Endothelial cell of umbilical vein (primary cell): Measurements from ENCODE around the gene COQ8A. TPM values are rescaled to one million over a fixed set of nuclear protein-coding genes. Genes with fewer than 3 reads are reported as not detected.

Experiments
- BruUV-seq: library from RNA; stranded (reverse); fragments of 400-500 nt; replicated peaks from 2 replicates; lab custom pipeline; 2021; lab: Mats Ljungman, UMichigan
- CTCF ChIA-PET: fragments of 300-600, 350-600 bp; sonication (Branson Sonifier 250); formaldehyde crosslinking; loops from one replicate; lab custom pipeline; 2021; ENCODE audit warnings: antibody characterized with exemption, inconsistent platforms; lab: Charles Lee
- POLR2A ChIA-PET: fragments of 300-600, 350-600 bp; sonication (Branson Sonifier 250); formaldehyde crosslinking; loops from one replicate; lab custom pipeline; 2021; ENCODE audit warnings: antibody characterized with exemption, inconsistent platforms; lab: Charles Lee
- DNase-seq: peaks from one replicate; pipeline ENCODE4 v3.0.0-alpha.2; 2011; ENCODE audit warnings: low read depth, low spot score
- FAIRE-seq: peaks from 2 replicates; lab custom pipeline; 2011; peaks lifted over from hg19 to GRCh38; lab: Jason Lieb, UNC
- H2AFZ ChIP-seq: 2 replicates; pipeline ENCODE4 v1.6.0; 2012; ENCODE audit warnings: low read depth, low read length, control low read depth, inconsistent platforms
- H3K27ac ChIP-seq: 2 replicates; pipeline ENCODE4 v1.5.1; 2011; ENCODE audit warnings: low read depth, mild to moderate bottlenecking, control low read depth, low read length, moderate library complexity; ENCODE audit not compliant: insufficient read depth
- H3K27me3 ChIP-seq, 2 experiments: 2 replicates each; pipeline versions ENCODE4 v1.6.0 to v1.6.1; 2011; ENCODE audit warnings: low read length in 2 of 2, mixed read lengths in 1 of 2; ENCODE audit not compliant: control insufficient read depth in 2 of 2, insufficient read depth in 2 of 2
- H3K36me3 ChIP-seq, 2 experiments: 2 replicates in 1 of 2; 3 replicates in 1 of 2; pipeline ENCODE4 v1.5.1; 2011; ENCODE audit warnings: low read length in 2 of 2, mild to moderate bottlenecking in 1 of 2, moderate library complexity in 1 of 2; ENCODE audit not compliant: control insufficient read depth in 2 of 2, insufficient read depth in 2 of 2; ENCODE audit errors: extremely low read depth in 1 of 2
- H3K4me1 ChIP-seq: 3 replicates; pipeline ENCODE4 v1.5.1; 2011; ENCODE audit warnings: mild to moderate bottlenecking, low read length; ENCODE audit not compliant: control insufficient read depth, insufficient read depth; ENCODE audit errors: extremely low read depth
- H3K4me2 ChIP-seq: 2 replicates; pipeline ENCODE4 v1.6.1; 2011; ENCODE audit warnings: low read length, control low read depth, mixed read lengths; ENCODE audit not compliant: insufficient read depth
- H3K4me3 ChIP-seq, 3 experiments: fragments of 200-600 bp in 1 of 3; sonication (generic), shearing (Covaris generic) in 1 of 3; replicated peaks in 1 of 3; 2 replicates each; pipeline ENCODE4 v1.5.1; 2011 to 2016; ENCODE audit warnings: control low read depth in 3 of 3, low read length in 3 of 3, mild to moderate bottlenecking in 2 of 3, inconsistent platforms in 1 of 3, low read depth in 1 of 3, moderate library complexity in 1 of 3; ENCODE audit not compliant: insufficient read depth in 1 of 3
- H3K79me2 ChIP-seq: 2 replicates; pipeline ENCODE4 v1.6.0; 2012; ENCODE audit warnings: low read length, inconsistent platforms; ENCODE audit not compliant: control insufficient read depth, insufficient read depth
- H3K9ac ChIP-seq: replicated peaks from 2 replicates; pipeline ENCODE3; 2011; ENCODE audit warnings: low read length, control low read depth; ENCODE audit not compliant: insufficient read depth; ENCODE audit errors: extremely low read depth
- H3K9me1 ChIP-seq: replicated peaks from 3 replicates; pipeline ENCODE4 v1.6.0; 2011; ENCODE audit warnings: mild to moderate bottlenecking, low read length; ENCODE audit not compliant: control insufficient read depth, insufficient read depth; ENCODE audit errors: extremely low read depth
- H3K9me3 ChIP-seq: replicated peaks from 2 replicates; pipeline ENCODE4 v1.5.1; 2012; ENCODE audit warnings: low read length, inconsistent platforms; ENCODE audit not compliant: control insufficient read depth, insufficient read depth
- H4K20me1 ChIP-seq: replicated peaks from 2 replicates; pipeline ENCODE3; 2011; ENCODE audit warnings: mild to moderate bottlenecking, low read length; ENCODE audit not compliant: control insufficient read depth, insufficient read depth; ENCODE audit errors: extremely low read depth
- EZH2 ChIP-seq: IDR thresholded peaks from 2 replicates; pipeline ENCODE4 v1.6.1; 2012; ENCODE audit warnings: borderline replicate concordance, low read depth, mild to moderate bottlenecking, moderate library complexity, low read length, inconsistent platforms; ENCODE audit not compliant: severe bottlenecking
- FOS ChIP-seq: IDR thresholded peaks from 2 replicates; pipeline ENCODE4 v1.6.1; 2011; ENCODE audit warnings: mild to moderate bottlenecking, low read length, moderate library complexity, borderline replicate concordance; ENCODE audit not compliant: insufficient read depth
- GATA2 ChIP-seq: IDR thresholded peaks from 2 replicates; pipeline ENCODE4 v1.7.0; 2011; ENCODE audit warnings: low read depth, mild to moderate bottlenecking, moderate library complexity, mixed read lengths, low read length; ENCODE audit not compliant: insufficient read length, insufficient read depth
- JUN ChIP-seq: IDR thresholded peaks from 2 replicates; pipeline ENCODE4 v1.6.1; 2011; ENCODE audit warnings: borderline replicate concordance, low read depth; ENCODE audit not compliant: insufficient read length, insufficient read depth
- MYC ChIP-seq: IDR thresholded peaks from one replicate; pipeline ENCODE4 v1.6.1; 2011; ENCODE audit warnings: mild to moderate bottlenecking, low read depth, low read length
- POLR2A ChIP-seq: IDR thresholded peaks from 2 replicates; pipeline ENCODE4 v1.6.1; 2012; ENCODE audit warnings: low read depth, mild to moderate bottlenecking, control low read depth, low read length
- POLR2AphosphoS5 ChIP-seq: IDR thresholded peaks from 2 replicates; pipeline ENCODE4 v1.6.1; 2012; ENCODE audit warnings: low read depth, mild to moderate bottlenecking, control low read depth, low read length, moderate library complexity; ENCODE audit not compliant: insufficient read depth
- dilution Hi-C: fragments of 300-500 bp; cut with MboI; formaldehyde crosslinking; loops from one replicate; pipeline ENCODE4 v1.15.0; 2019; ENCODE audit warnings: low sequenced_read_pairs; ENCODE audit not compliant: extremely low pct_ligation_motif_present
- intact Hi-C: fragments of 100-400 bp; cut with micrococcal nuclease; formaldehyde crosslinking; loops from one replicate; pipeline ENCODE4 v1.10.0; 2022
- polyA plus RNA-seq, 4 experiments: library from polyadenylated mRNA; depleted of rRNA in 3 of 4; stranded (reverse) in 3 of 4; unstranded in 1 of 4; fragments of >200 nt; gene quantifications; 2 replicates each; pipeline versions ENCODE4 v1.2.1 to v1.2.3, GENCODE V29; 2011 to 2012; ENCODE audit warnings: missing spikeins in 1 of 4
- total RNA-seq: library from RNA; stranded (reverse); gene quantifications from 2 replicates; pipeline ENCODE4 v1.2.3, GENCODE V29; 2021
- TF ChIP-seq, protein P1 (sequence below): IDR thresholded peaks from 2 replicates; pipeline ENCODE4 v1.6.1; 2011; ENCODE audit not compliant: insufficient read depth, insufficient read length
- TF ChIP-seq, protein P2 (sequence below), 2 donors: IDR thresholded peaks; 1 replicate in 1 of 2; 2 replicates in 1 of 2; pipeline ENCODE4 v1.5.1; 2011; ENCODE audit warnings: low read length in 2 of 2, mild to moderate bottlenecking in 2 of 2, moderate library complexity in 2 of 2, control low read depth in 1 of 2, inconsistent platforms in 1 of 2, low read depth in 1 of 2; ENCODE audit not compliant: insufficient read depth in 1 of 2; ENCODE audit errors: extremely low read depth in 1 of 2

The COQ8A gene
- total and polyA plus RNA-seq, 2 donors (not counting 3 experiments of a cell fraction or from before 2014, with no cell fraction given) = 6.8 to 9.4 TPM

DNA sequence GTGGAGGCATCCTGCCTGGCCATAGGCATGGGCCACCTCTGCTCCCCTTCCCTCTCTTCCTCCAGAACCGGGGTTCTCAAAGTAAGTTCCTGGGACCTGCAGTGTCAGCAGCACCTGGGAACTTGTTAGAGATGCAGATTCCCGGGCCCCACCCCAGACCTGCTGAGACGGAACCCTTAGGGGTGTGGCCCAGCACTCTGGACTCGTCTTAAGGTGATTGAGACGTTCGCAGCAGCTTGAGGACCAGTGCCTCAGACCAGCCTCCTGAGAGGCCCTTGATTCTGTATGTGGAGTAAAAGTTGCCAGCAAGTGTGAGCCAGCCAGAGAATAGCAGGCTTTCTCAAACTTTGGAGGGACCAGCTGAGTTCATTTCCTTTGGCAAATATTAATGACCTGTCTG is 14.2 kb downstream of the COQ8A start:
- no peaks in the 10 kb centered on the region for H3K9me3 ChIP-seq
- no TSS peak for BruUV-seq
- ChIA-PET CTCF (no interaction called here), POLR2A (no interaction called here)
- TF ChIP-seq POLR2AphosphoS5 = no peak
- TF ChIP-seq FOS = no peak
- TF ChIP-seq MYC = no peak
- TF ChIP-seq, protein P1, sequence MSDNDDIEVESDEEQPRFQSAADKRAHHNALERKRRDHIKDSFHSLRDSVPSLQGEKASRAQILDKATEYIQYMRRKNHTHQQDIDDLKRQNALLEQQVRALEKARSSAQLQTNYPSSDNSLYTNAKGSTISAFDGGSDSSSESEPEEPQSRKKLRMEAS = no peak
- no peak for TF ChIP-seq EZH2
- no peak for TF ChIP-seq POLR2A
- no peak for TF ChIP-seq GATA2
- TF ChIP-seq, protein P2, sequence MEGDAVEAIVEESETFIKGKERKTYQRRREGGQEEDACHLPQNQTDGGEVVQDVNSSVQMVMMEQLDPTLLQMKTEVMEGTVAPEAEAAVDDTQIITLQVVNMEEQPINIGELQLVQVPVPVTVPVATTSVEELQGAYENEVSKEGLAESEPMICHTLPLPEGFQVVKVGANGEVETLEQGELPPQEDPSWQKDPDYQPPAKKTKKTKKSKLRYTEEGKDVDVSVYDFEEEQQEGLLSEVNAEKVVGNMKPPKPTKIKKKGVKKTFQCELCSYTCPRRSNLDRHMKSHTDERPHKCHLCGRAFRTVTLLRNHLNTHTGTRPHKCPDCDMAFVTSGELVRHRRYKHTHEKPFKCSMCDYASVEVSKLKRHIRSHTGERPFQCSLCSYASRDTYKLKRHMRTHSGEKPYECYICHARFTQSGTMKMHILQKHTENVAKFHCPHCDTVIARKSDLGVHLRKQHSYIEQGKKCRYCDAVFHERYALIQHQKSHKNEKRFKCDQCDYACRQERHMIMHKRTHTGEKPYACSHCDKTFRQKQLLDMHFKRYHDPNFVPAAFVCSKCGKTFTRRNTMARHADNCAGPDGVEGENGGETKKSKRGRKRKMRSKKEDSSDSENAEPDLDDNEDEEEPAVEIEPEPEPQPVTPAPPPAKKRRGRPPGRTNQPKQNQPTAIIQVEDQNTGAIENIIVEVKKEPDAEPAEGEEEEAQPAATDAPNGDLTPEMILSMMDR (IDR thresholded peaks at IDR 0.05; ENCODE audit: extremely low read depth in 1 of 2, insufficient read depth in 1 of 2, low read depth in 1 of 2, low read length in 2 of 2) = no peak
- no peak for TF ChIP-seq JUN
- dilution Hi-C loops (no loop called here), intact Hi-C loops (no loop called here)
- FAIRE-seq = no peak
- H3K27me3 ChIP-seq = no peaks in the 10 kb centered on the region
- H3K9me1 ChIP-seq = no peaks in the 10 kb centered on the region
- no peak overlapping the region for H3K9ac ChIP-seq
- H3K4me3 ChIP-seq = no peak overlapping the region
- H4K20me1 ChIP-seq = no peaks in the 10 kb centered on the region
- H3K79me2 ChIP-seq = no peaks in the 10 kb centered on the region
- H3K27ac ChIP-seq = no peak overlapping the region
- no peak for DNase-seq
- no peak overlapping the region for H2AFZ ChIP-seq
- H3K4me2 ChIP-seq = no peak overlapping the region
- H3K4me1 ChIP-seq = no peaks in the 10 kb centered on the region
- no peaks in the 10 kb centered on the region for H3K36me3 ChIP-seq
